NCI-H2107 (cell line): ENCODE measurements around the gene SLC6A19.

Source experiments
- DNase-seq: peaks from one replicate; lab custom pipeline; 2025; lab: John Stamatoyannopoulos, UW

Gene SLC6A19

GRCh38 chr5:1209896-1210776 is 8.7 kb downstream of the SLC6A19 start:
- DNase-seq = no peak

GRCh38 chr5:1210832-1211251 is 9.4 kb downstream of the SLC6A19 start:
- no peak for DNase-seq

GRCh38 chr5:1211701-1212100 is 10.3 kb downstream of the SLC6A19 start:
- no peak for DNase-seq

- no peak for DNase-seq
Measured at GRCh38 chr5:1212271-1212670, 10.9 kb downstream of the SLC6A19 start.

- no peak for DNase-seq
Measured at GRCh38 chr5:1212881-1213280, 11.5 kb downstream of the SLC6A19 start.

GRCh38 chr5:1213508-1214162 is 12.2 kb downstream of the SLC6A19 start:
- DNase-seq = no peak

- DNase-seq = no peak
Measured at GRCh38 chr5:1214163-1214935, 13.0 kb downstream of the SLC6A19 start.

- peak; percentile 51 for DNase-seq
Measured at GRCh38 chr5:1214936-1215220, 13.5 kb downstream of the SLC6A19 start.

GRCh38 chr5:1215320-1216096 is 14.1 kb downstream of the SLC6A19 start:
- no peak for DNase-seq

GRCh38 chr5:1216211-1216917 is 15.0 kb downstream of the SLC6A19 start:
- DNase-seq = no peak

- no peak for DNase-seq
Measured at GRCh38 chr5:1216918-1217295, 15.5 kb downstream of the SLC6A19 start.

GRCh38 chr5:1217596-1218206 is 16.3 kb downstream of the SLC6A19 start:
- DNase-seq = no peak

- no peak for DNase-seq
Measured at GRCh38 chr5:1218351-1219080, 17.1 kb downstream of the SLC6A19 start.

GRCh38 chr5:1219098-1219767 is 17.8 kb downstream of the SLC6A19 start:
- DNase-seq = no peak

- no peak for DNase-seq
Measured at GRCh38 chr5:1219768-1220100, 18.3 kb downstream of the SLC6A19 start.

- no peak for DNase-seq
Measured at GRCh38 chr5:1220351-1220750, 19.0 kb downstream of the SLC6A19 start.

GRCh38 chr5:1220831-1221230 is 19.4 kb downstream of the SLC6A19 start:
- DNase-seq = no peak

- DNase-seq = no peak
Measured at GRCh38 chr5:1221721-1222120, 20.3 kb downstream of the SLC6A19 start.

GRCh38 chr5:1222147-1222546 is 20.8 kb downstream of the SLC6A19 start:
- DNase-seq = no peak
